Thyroid gland (tissue), 4 donors: ENCODE results near the gene RTTN.

Experiments used
- CTCF ChIP-seq, 6 experiments: fragments of 200-600 bp in 3 of 6; fragments of 450-650 bp in 3 of 6; sonication (generic) in 3 of 6; IDR thresholded peaks; one replicate each; pipeline ENCODE4 v1.5.1; 2016 to 2019; ENCODE audit warnings: antibody characterized with exemption in 6 of 6, mild to moderate bottlenecking in 2 of 6, inconsistent platforms in 1 of 6, moderate library complexity in 1 of 6
- POLR2A ChIP-seq, 2 donors: fragments of 450-650 bp; IDR thresholded peaks; one replicate each; pipeline ENCODE4 v1.6.1; 2017; ENCODE audit warnings: antibody characterized with exemption in 2 of 2, mild to moderate bottlenecking in 2 of 2, moderate library complexity in 1 of 2

GRCh38 chr18:69953191-69953590 lies 252.3 kb downstream of the RTTN start:
- TF ChIP-seq CTCF (IDR thresholded peaks at IDR 0.05), result no peak
- TF ChIP-seq POLR2A (IDR thresholded peaks at IDR 0.05), result no peak
